H1 (cell line): ENCODE data around the gene RAD51B. TPM values are rescaled to one million over a fixed set of nuclear protein-coding genes. Genes with fewer than 3 reads are reported as not detected.

Source experiments
- CTCF ChIA-PET: fragments of 300-600 bp; sonication (Branson Sonifier 250); formaldehyde crosslinking; loops from one replicate; lab custom pipeline; 2021; ENCODE audit not compliant: partially characterized antibody; lab: Charles Lee
- POLR2A ChIA-PET: fragments of 300-600 bp; sonication (Branson Sonifier 250); formaldehyde crosslinking; loops from one replicate; lab custom pipeline; 2021; ENCODE audit warnings: inconsistent platforms; ENCODE audit not compliant: partially characterized antibody; lab: Charles Lee
- DNase-seq, 2 experiments: peaks; one replicate each; pipeline versions ENCODE4 v3.0.0 to v3.0.0-alpha.2; 2010 to 2022; ENCODE audit warnings: low spot score in 2 of 2, low read depth in 1 of 2, mixed read lengths in 1 of 2
- FAIRE-seq: peaks from 2 replicates; lab custom pipeline; 2011; peaks lifted over from hg19 to GRCh38; lab: Jason Lieb, UNC
- H2AFZ ChIP-seq: 2 replicates; pipeline ENCODE4 v1.8.1; 2012; ENCODE audit warnings: low read length, inconsistent platforms
- H2AK5ac ChIP-seq: 2 replicates; pipeline ENCODE4 v1.6.1; 2013; ENCODE audit warnings: low read depth, low read length
- H2BK120ac ChIP-seq: replicated peaks from 2 replicates; pipeline ENCODE3; 2013; ENCODE audit warnings: low read depth, low read length, inconsistent platforms
- H2BK12ac ChIP-seq: 2 replicates; pipeline ENCODE4 v1.6.1; 2013; ENCODE audit warnings: low read depth, low read length
- H2BK15ac ChIP-seq: 2 replicates; pipeline ENCODE4 v1.6.1; 2013; ENCODE audit warnings: low read length
- H2BK20ac ChIP-seq: 2 replicates; pipeline ENCODE4 v1.6.1; 2013; ENCODE audit warnings: low read length
- H2BK5ac ChIP-seq: 2 replicates; pipeline ENCODE4 v1.6.1; 2013; ENCODE audit warnings: low read depth, low read length
- H3K14ac ChIP-seq: 2 replicates; pipeline ENCODE4 v1.6.1; 2013; ENCODE audit warnings: inconsistent platforms; ENCODE audit not compliant: insufficient read length
- H3K18ac ChIP-seq: 2 replicates; pipeline ENCODE4 v1.6.1; 2013; ENCODE audit warnings: low read length; ENCODE audit errors: extremely low read depth
- H3K23ac ChIP-seq: 2 replicates; pipeline ENCODE4 v1.6.1; 2013; ENCODE audit warnings: inconsistent platforms; ENCODE audit not compliant: insufficient read length
- H3K23me2 ChIP-seq: 2 replicates; pipeline ENCODE4 v1.6.1; 2013; ENCODE audit warnings: low read depth, low read length
- H3K27ac ChIP-seq: 2 replicates; pipeline ENCODE4 v1.6.1; 2011; ENCODE audit warnings: low read depth, low read length, inconsistent platforms
- H3K27me3 ChIP-seq, 4 experiments: replicated peaks in 1 of 4; 1 replicate in 1 of 4; 2 replicates in 3 of 4; pipeline versions ENCODE4 v1.6.1 to v1.8.1; 2011 to 2013; ENCODE audit warnings: low read length in 3 of 4, mild to moderate bottlenecking in 3 of 4, inconsistent platforms in 2 of 4, mixed read lengths in 2 of 4, moderate library complexity in 1 of 4; ENCODE audit not compliant: control insufficient read depth in 3 of 4, insufficient read depth in 3 of 4; ENCODE audit errors: extremely low read depth in 1 of 4
- H3K36me3 ChIP-seq, 4 experiments: 2 replicates each; pipeline versions ENCODE4 v1.6.1 to v1.8.1; 2011 to 2013; ENCODE audit warnings: mild to moderate bottlenecking in 4 of 4, low read length in 3 of 4, moderate library complexity in 2 of 4, control low read depth in 1 of 4, inconsistent platforms in 1 of 4; ENCODE audit not compliant: insufficient read depth in 4 of 4, control insufficient read depth in 2 of 4
- H3K4ac ChIP-seq: replicated peaks from 2 replicates; pipeline ENCODE3; 2013; ENCODE audit warnings: low read length, low read depth, mixed read lengths, inconsistent platforms; ENCODE audit not compliant: insufficient read length
- H3K4me1 ChIP-seq, 4 experiments: replicated peaks in 1 of 4; 1 replicate in 1 of 4; 2 replicates in 3 of 4; pipeline versions ENCODE4 v1.6.1 to v1.8.1; 2011 to 2013; ENCODE audit warnings: low read length in 3 of 4, inconsistent platforms in 2 of 4, mixed read lengths in 1 of 4; ENCODE audit not compliant: insufficient read depth in 4 of 4, control insufficient read depth in 3 of 4
- H3K4me2 ChIP-seq, 2 experiments: 2 replicates each; pipeline versions ENCODE4 v1.6.1 to v1.8.1; 2011 to 2013; ENCODE audit warnings: low read depth in 2 of 2, low read length in 2 of 2, control low read depth in 1 of 2, inconsistent platforms in 1 of 2, mild to moderate bottlenecking in 1 of 2; ENCODE audit not compliant: insufficient read depth in 1 of 2
- H3K4me3 ChIP-seq, 4 experiments: fragments of 200-600, 300-600 bp in 1 of 4; sonication (generic), shearing (Covaris generic), sonication (Bioruptor Twin) in 1 of 4; 2 replicates each; pipeline versions ENCODE4 v1.5.1 to v1.8.1; 2011 to 2016; ENCODE audit warnings: low read length in 4 of 4, low read depth in 3 of 4, control low read depth in 2 of 4, inconsistent platforms in 2 of 4, mild to moderate bottlenecking in 2 of 4, mixed read lengths in 1 of 4, moderate library complexity in 1 of 4; ENCODE audit not compliant: insufficient read depth in 2 of 4; ENCODE audit errors: extremely low read depth in 1 of 4
- H3K56ac ChIP-seq: replicated peaks from 2 replicates; pipeline ENCODE3; 2013; ENCODE audit warnings: low read depth, mild to moderate bottlenecking, mixed read lengths, low read length, inconsistent platforms; ENCODE audit not compliant: insufficient read length
- H3K79me1 ChIP-seq: 2 replicates; pipeline ENCODE4 v1.6.1; 2013; ENCODE audit warnings: low read depth, low read length, control low read depth
- H3K79me2 ChIP-seq, 2 experiments: 2 replicates each; pipeline versions ENCODE4 v1.6.1 to v1.8.1; 2012 to 2013; ENCODE audit warnings: low read length in 2 of 2, mild to moderate bottlenecking in 2 of 2, inconsistent platforms in 1 of 2; ENCODE audit not compliant: insufficient read depth in 2 of 2, control insufficient read depth in 1 of 2
- H3K9ac ChIP-seq, 4 experiments: replicated peaks in 1 of 4; 1 replicate in 1 of 4; 2 replicates in 3 of 4; pipeline versions ENCODE4 v1.6.1 to v1.8.1; 2011 to 2013; ENCODE audit warnings: low read depth in 3 of 4, low read length in 3 of 4, control low read depth in 2 of 4, mild to moderate bottlenecking in 2 of 4, moderate library complexity in 2 of 4, inconsistent platforms in 1 of 4; ENCODE audit errors: extremely low read depth in 1 of 4
- H3K9me3 ChIP-seq, 2 experiments: 2 replicates each; pipeline versions ENCODE4 v1.6.1 to v1.8.1; 2012 to 2013; ENCODE audit warnings: mild to moderate bottlenecking in 2 of 2, moderate library complexity in 2 of 2, control low read depth in 1 of 2, inconsistent platforms in 1 of 2, low read depth in 1 of 2, low read length in 1 of 2, mixed read lengths in 1 of 2; ENCODE audit not compliant: insufficient read depth in 2 of 2
- H4K20me1 ChIP-seq, 2 experiments: replicated peaks in 1 of 2; 2 replicates each; pipeline versions ENCODE3 to v1.8.1; 2011 to 2013; ENCODE audit warnings: inconsistent platforms in 2 of 2, low read length in 2 of 2, mild to moderate bottlenecking in 1 of 2; ENCODE audit not compliant: insufficient read depth in 2 of 2, control insufficient read depth in 1 of 2
- H4K5ac ChIP-seq: 2 replicates; pipeline ENCODE4 v1.6.1; 2013; ENCODE audit warnings: low read length, low read depth, mixed read lengths, inconsistent platforms; ENCODE audit not compliant: insufficient read length
- H4K8ac ChIP-seq: 2 replicates; pipeline ENCODE4 v1.8.0; 2013; ENCODE audit warnings: mild to moderate bottlenecking, moderate library complexity, low read length, inconsistent platforms; ENCODE audit not compliant: insufficient read depth; ENCODE audit errors: extremely low read depth
- H4K91ac ChIP-seq: replicated peaks from 2 replicates; pipeline ENCODE3; 2013; ENCODE audit warnings: low read length, mixed read lengths, inconsistent platforms; ENCODE audit not compliant: insufficient read length
- PHF8 ChIP-seq: fragments of 200-600 bp; sonication (generic); conservative IDR thresholded peaks from 2 replicates; pipeline ENCODE4 v1.7.1; 2012; ENCODE audit warnings: low read depth, mild to moderate bottlenecking, inconsistent platforms, low read length, moderate library complexity
- SP1 ChIP-seq: IDR thresholded peaks from 2 replicates; pipeline ENCODE4 v1.6.1; 2011; ENCODE audit warnings: low read depth, low read length
- WGBS, 2 experiments: shearing (Covaris generic) in 1 of 2; methylation state at CpG; one replicate each; pipeline versions ENCODE4 v1.1.6 to v1.1.7; 2013 to 2015; ENCODE audit warnings: low lambda C conversion rate in 2 of 2, mixed read lengths in 2 of 2, inconsistent platforms in 1 of 2, low coverage in 1 of 2, missing lambda C conversion rate in 1 of 2; ENCODE audit not compliant: insufficient replicate concordance in 2 of 2, insufficient coverage in 1 of 2, insufficient read length in 1 of 2; ENCODE audit errors: extremely low coverage in 1 of 2, missing lambda C conversion rate in 1 of 2; 5-methylcytosine and 5-hydroxymethylcytosine counted together
- polyA plus RNA-seq, 7 experiments: library from polyadenylated mRNA; depleted of rRNA in 3 of 7; stranded (reverse) in 5 of 7; unstranded in 2 of 7; fragments of >200 nt in 5 of 7; fragments of 200-250 nt in 2 of 7; gene quantifications; 1 replicate in 5 of 7; 2 replicates in 1 of 7; 4 replicates in 1 of 7; pipeline versions ENCODE4 v1.2.1 to v1.2.3, GENCODE V29; 2011 to 2013; ENCODE audit warnings: missing spikeins in 2 of 7, mixed read lengths in 2 of 7
- total RNA-seq: library from RNA; stranded (reverse); fragmentation: NEBNext Ultra II Directional; extraction: Animal tissue kit (Norgen Biotek cat#: 25700); gene quantifications from 2 replicates; pipeline ENCODE4 v1.2.1, GENCODE V29; 2021

Gene RAD51B
- total and polyA plus RNA-seq, 2 of the 8 experiments (the other 6 are each of a cell fraction or from before 2014, with no cell fraction given): 3.9 to 14.9 TPM

- TF ChIP-seq SP1: peak; percentile 38; the same call in 1 of the 2 replicates
- no peak for TF ChIP-seq PHF8
- TF ChIP-seq, all 59 proteins: peak for 1
- DNase-seq: no peak
- H3K23me2 ChIP-seq: no peaks in the 10 kb centered on the region
- peaks cover 2 to 12% (median 6%) of the 10 kb centered on the region in 4 experiments; a peak in 6 of 7 replicates for H3K4me1 ChIP-seq
- H3K14ac ChIP-seq: no peak overlapping the region
- CTCF ChIA-PET: interaction anchor here (1.2 to 2.2 kb wide), 8 partner anchors 8 to 51 kb away, joined by 3 to 7 read pairs (median 5); no protein-coding TSS in a partner anchor
- no peak overlapping the region for H2BK12ac ChIP-seq
- no peak overlapping the region for H4K5ac ChIP-seq
- no peak overlapping the region for H2BK20ac ChIP-seq
- no peak overlapping the region for H2BK5ac ChIP-seq
- H4K20me1 ChIP-seq: no peaks in the 10 kb centered on the region
- H2BK120ac ChIP-seq: no peak overlapping the region
- H3K4me2 ChIP-seq: no peak overlapping the region
- H3K79me1 ChIP-seq: no peaks in the 10 kb centered on the region
- no peak for FAIRE-seq
- H3K23ac ChIP-seq: no peak overlapping the region
- H2AFZ ChIP-seq: 0 out of 2 replicates have a peak overlapping the region, but pooled peaks have one; percentile 17
- H3K36me3 ChIP-seq: no peaks in the 10 kb centered on the region
- no peak overlapping the region for H4K91ac ChIP-seq
- H3K27me3 ChIP-seq: no peaks in the 10 kb centered on the region
- no peak overlapping the region for H3K56ac ChIP-seq
- H3K4ac ChIP-seq: no peak overlapping the region
- POLR2A ChIA-PET: interaction anchor here (19.6 kb wide), 1 partner anchor 23 kb away, joined by 197 read pairs; the partner anchor contains the start of gene ZFP36L1
- H3K4me3 ChIP-seq: no peak overlapping the region
- no peak overlapping the region; the same call in 1 of the 2 replicates for H3K18ac ChIP-seq
- no peaks in the 10 kb centered on the region for H3K9me3 ChIP-seq
- H2AK5ac ChIP-seq: no peak overlapping the region
- H3K9ac ChIP-seq: no peak overlapping the region
- H4K8ac ChIP-seq: peak overlapping the region; percentile 41; the same call in 1 of the 2 replicates
- H3K79me2 ChIP-seq: no peaks in the 10 kb centered on the region
- no peak overlapping the region for H3K27ac ChIP-seq
- 74% methylated on average over 6 of the region's 7 CpGs; no CpG with 5 or more reads in 1 of the 2 experiments for WGBS, 2 experiments
- no peak overlapping the region for H2BK15ac ChIP-seq
Measured at GRCh38 chr14:68766299-68767247, 947.0 kb downstream of the RAD51B start.
